ENCODE results near the gene P2RY2. TPM values are rescaled to one million over a fixed set of nuclear protein-coding genes. Genes with fewer than 3 reads are reported as not detected.

Gene P2RY2
- total RNA-seq, 1 donor from 2014 or later, result 0.30 TPM

GRCh38 chr11:73172992-73173656 lies 45.0 kb upstream of the P2RY2 start:
- H3K27ac ChIP-seq (ENCODE audit: low read depth, low read length), result no peak overlapping the region
- H3K9ac ChIP-seq (ENCODE audit: low read length), result no peak overlapping the region
- no peak overlapping the region for H3K4me2 ChIP-seq (ENCODE audit: low read length)
- no peaks in the 10 kb centered on the region for H3K36me3 Mint-ChIP-seq (ENCODE audit: low read depth, unreplicated experiment)
- H3K27ac Mint-ChIP-seq (ENCODE audit: unreplicated experiment), result no peak overlapping the region
- no peak overlapping the region for H2AFZ ChIP-seq (ENCODE audit: low read depth, low read length)
- no peaks in the 10 kb centered on the region for H3K36me3 ChIP-seq (ENCODE audit: insufficient read depth, low read length)
- no peak for DNase-seq (ENCODE audit: low read depth)
- no peaks in the 10 kb centered on the region for H4K20me1 ChIP-seq (ENCODE audit: insufficient read depth, low read length)
- peaks cover 14% of the 10 kb centered on the region for H3K27me3 Mint-ChIP-seq (ENCODE audit: low read depth, unreplicated experiment)
- no peak overlapping the region for H3K4me3 ChIP-seq (ENCODE audit: insufficient read depth, low read depth, low read length)
- no peaks in the 10 kb centered on the region for H3K27me3 ChIP-seq (ENCODE audit: insufficient read depth, low read length)
- no peaks in the 10 kb centered on the region for H3K9me3 ChIP-seq (ENCODE audit: insufficient read depth, low read depth, low read length)
- no peak for FAIRE-seq
- H3K79me2 ChIP-seq (ENCODE audit: insufficient read depth, low read length), result no peaks in the 10 kb centered on the region
- TF ChIP-seq, protein P1, sequence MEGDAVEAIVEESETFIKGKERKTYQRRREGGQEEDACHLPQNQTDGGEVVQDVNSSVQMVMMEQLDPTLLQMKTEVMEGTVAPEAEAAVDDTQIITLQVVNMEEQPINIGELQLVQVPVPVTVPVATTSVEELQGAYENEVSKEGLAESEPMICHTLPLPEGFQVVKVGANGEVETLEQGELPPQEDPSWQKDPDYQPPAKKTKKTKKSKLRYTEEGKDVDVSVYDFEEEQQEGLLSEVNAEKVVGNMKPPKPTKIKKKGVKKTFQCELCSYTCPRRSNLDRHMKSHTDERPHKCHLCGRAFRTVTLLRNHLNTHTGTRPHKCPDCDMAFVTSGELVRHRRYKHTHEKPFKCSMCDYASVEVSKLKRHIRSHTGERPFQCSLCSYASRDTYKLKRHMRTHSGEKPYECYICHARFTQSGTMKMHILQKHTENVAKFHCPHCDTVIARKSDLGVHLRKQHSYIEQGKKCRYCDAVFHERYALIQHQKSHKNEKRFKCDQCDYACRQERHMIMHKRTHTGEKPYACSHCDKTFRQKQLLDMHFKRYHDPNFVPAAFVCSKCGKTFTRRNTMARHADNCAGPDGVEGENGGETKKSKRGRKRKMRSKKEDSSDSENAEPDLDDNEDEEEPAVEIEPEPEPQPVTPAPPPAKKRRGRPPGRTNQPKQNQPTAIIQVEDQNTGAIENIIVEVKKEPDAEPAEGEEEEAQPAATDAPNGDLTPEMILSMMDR (IDR thresholded peaks at IDR 0.05; ENCODE audit: insufficient read depth, low read depth, low read length), result no peak
- no peak for TF ChIP-seq EZH2 (IDR thresholded peaks at IDR 0.05; ENCODE audit: insufficient read depth, low read length)
- H3K4me1 ChIP-seq (ENCODE audit: insufficient read depth, low read length), result peaks cover 8% of the 10 kb centered on the region
- no peaks in the 10 kb centered on the region for H3K4me1 Mint-ChIP-seq (ENCODE audit: low read depth, unreplicated experiment)
- no peaks in the 10 kb centered on the region for H3K9me3 Mint-ChIP-seq (ENCODE audit: unreplicated experiment)
- H3K4me3 Mint-ChIP-seq (ENCODE audit: unreplicated experiment), result no peak overlapping the region

- Mint-ChIP-seq H3K36me3 (ENCODE audit: low read depth, unreplicated experiment) (no peaks in the 10 kb centered on the region), H3K27ac (ENCODE audit: unreplicated experiment) (no peak overlapping the region), H3K4me1 (ENCODE audit: low read depth, unreplicated experiment) (no peaks in the 10 kb centered on the region), H3K27me3 (ENCODE audit: low read depth, unreplicated experiment) (peaks cover 19% of the 10 kb centered on the region), H3K9me3 (ENCODE audit: unreplicated experiment) (no peaks in the 10 kb centered on the region), H3K4me3 (ENCODE audit: unreplicated experiment) (no peak overlapping the region)
- Histone ChIP-seq H3K36me3 (ENCODE audit: insufficient read depth, low read length) (no peaks in the 10 kb centered on the region), H3K4me2 (ENCODE audit: low read length) (no peak overlapping the region), H3K9me3 (ENCODE audit: insufficient read depth, low read depth, low read length) (no peaks in the 10 kb centered on the region), H3K79me2 (ENCODE audit: insufficient read depth, low read length) (no peaks in the 10 kb centered on the region), H4K20me1 (ENCODE audit: insufficient read depth, low read length) (no peaks in the 10 kb centered on the region), H3K4me3 (ENCODE audit: insufficient read depth, low read depth, low read length) (no peak overlapping the region), H3K27ac (ENCODE audit: low read depth, low read length) (no peak overlapping the region), H3K9ac (ENCODE audit: low read length) (no peak overlapping the region), H3K4me1 (ENCODE audit: insufficient read depth, low read length) (peaks cover 8% of the 10 kb centered on the region), H3K27me3 (ENCODE audit: insufficient read depth, low read length) (no peaks in the 10 kb centered on the region), H2AFZ (ENCODE audit: low read depth, low read length) (no peak overlapping the region)
- no peak for TF ChIP-seq EZH2 (IDR thresholded peaks at IDR 0.05; ENCODE audit: insufficient read depth, low read length)
- TF ChIP-seq, protein P1 (IDR thresholded peaks at IDR 0.05; ENCODE audit: insufficient read depth, low read depth, low read length), result no peak
- no peak for FAIRE-seq
- no peak for DNase-seq (ENCODE audit: low read depth)
Measured at GRCh38 chr11:73173755-73174494, 44.2 kb upstream of the P2RY2 start.

GRCh38 chr11:73174495-73174791 lies 43.6 kb upstream of the P2RY2 start:
- FAIRE-seq (no peak), DNase-seq (ENCODE audit: low read depth) (no peak)
- peaks cover 8% of the 10 kb centered on the region for H3K4me1 ChIP-seq (ENCODE audit: insufficient read depth, low read length)
- no peak for TF ChIP-seq EZH2 (IDR thresholded peaks at IDR 0.05; ENCODE audit: insufficient read depth, low read length)
- TF ChIP-seq, protein P1 (IDR thresholded peaks at IDR 0.05; ENCODE audit: insufficient read depth, low read depth, low read length), result no peak
- H3K27ac ChIP-seq (ENCODE audit: low read depth, low read length), result no peak overlapping the region
- no peak overlapping the region for H3K9ac ChIP-seq (ENCODE audit: low read length)
- H4K20me1 ChIP-seq (ENCODE audit: insufficient read depth, low read length), result no peaks in the 10 kb centered on the region
- Mint-ChIP-seq H3K27me3 (ENCODE audit: low read depth, unreplicated experiment) (peaks cover 24% of the 10 kb centered on the region), H3K27ac (ENCODE audit: unreplicated experiment) (no peak overlapping the region), H3K4me3 (ENCODE audit: unreplicated experiment) (no peak overlapping the region), H3K9me3 (ENCODE audit: unreplicated experiment) (no peaks in the 10 kb centered on the region), H3K36me3 (ENCODE audit: low read depth, unreplicated experiment) (no peaks in the 10 kb centered on the region), H3K4me1 (ENCODE audit: low read depth, unreplicated experiment) (no peaks in the 10 kb centered on the region)
- no peak overlapping the region for H2AFZ ChIP-seq (ENCODE audit: low read depth, low read length)
- no peaks in the 10 kb centered on the region for H3K9me3 ChIP-seq (ENCODE audit: insufficient read depth, low read depth, low read length)
- no peak overlapping the region for H3K4me3 ChIP-seq (ENCODE audit: insufficient read depth, low read depth, low read length)
- no peaks in the 10 kb centered on the region for H3K27me3 ChIP-seq (ENCODE audit: insufficient read depth, low read length)
- no peaks in the 10 kb centered on the region for H3K36me3 ChIP-seq (ENCODE audit: insufficient read depth, low read length)
- H3K79me2 ChIP-seq (ENCODE audit: insufficient read depth, low read length), result no peaks in the 10 kb centered on the region
- no peak overlapping the region for H3K4me2 ChIP-seq (ENCODE audit: low read length)

Measured in astrocyte (in vitro differentiated cells and primary cell).